HepG2 (cell line): ENCODE data around the gene LDB2. TPM values are rescaled to one million over a fixed set of nuclear protein-coding genes. Genes with fewer than 3 reads are reported as not detected.

Experiments
- ATAC-seq: fragments of 200-7000 bp; cut with Tn5 transposase; 3 replicates; pipeline ENCODE4 v1.9.1; 2020; ENCODE audit warnings: mild to moderate bottlenecking, moderate library complexity
- BruUV-seq: library from RNA; stranded (reverse); fragments of 400-500 nt; replicated peaks from 2 replicates; lab custom pipeline; 2021; lab: Mats Ljungman, UMichigan
- CTCF ChIA-PET: fragments of 300-600 bp; formaldehyde crosslinking; extraction: SDS; loops from one replicate; lab custom pipeline; 2021; ENCODE audit warnings: low total read pairs, inconsistent platforms, low intra/inter-chr PET ratio; lab: Yijun Ruan, JAX
- POLR2A ChIA-PET: fragments of 350-600 bp; sonication (Branson Sonifier 250); formaldehyde crosslinking; loops from one replicate; lab custom pipeline; 2020; ENCODE audit warnings: antibody characterized with exemption, inconsistent platforms; lab: Yijun Ruan, JAX
- DNase-seq: peaks from one replicate; pipeline ENCODE4 v3.0.0-alpha.2; 2015; ENCODE audit warnings: low spot score
- FAIRE-seq: peaks from 3 replicates; lab custom pipeline; 2011; peaks lifted over from hg19 to GRCh38; lab: Jason Lieb, UNC
- H2AFZ ChIP-seq: one replicate; pipeline ENCODE4 v1.6.1; 2011; ENCODE audit warnings: low read length, inconsistent platforms
- H3K27ac ChIP-seq: fragments of 300-600 bp; 3 replicates; pipeline ENCODE4 v1.8.0; 2011; ENCODE audit warnings: mixed run types, mild to moderate bottlenecking, mixed read lengths, low read length, inconsistent platforms; ENCODE audit not compliant: insufficient read depth; ENCODE audit errors: extremely low read length
- H3K27me3 ChIP-seq, 2 experiments: fragments of 200-600 bp in 1 of 2; 2 replicates in 1 of 2; 3 replicates in 1 of 2; pipeline versions ENCODE4 v1.6.0 to v1.8.0; 2011; ENCODE audit warnings: low read length in 2 of 2, mild to moderate bottlenecking in 2 of 2, moderate library complexity in 2 of 2, inconsistent platforms in 1 of 2; ENCODE audit not compliant: insufficient read depth in 2 of 2, control insufficient read depth in 1 of 2
- H3K36me3 ChIP-seq, 2 experiments: fragments of 200-600 bp in 1 of 2; replicated peaks in 1 of 2; 2 replicates in 1 of 2; 3 replicates in 1 of 2; pipeline versions ENCODE4 v1.5.1 to v1.8.0; 2011; ENCODE audit warnings: low read length in 2 of 2, inconsistent platforms in 1 of 2; ENCODE audit not compliant: insufficient read depth in 2 of 2, control insufficient read depth in 1 of 2
- H3K4me1 ChIP-seq: 2 replicates; pipeline ENCODE4 v1.5.1; 2012; ENCODE audit warnings: low read length, inconsistent platforms; ENCODE audit not compliant: insufficient read depth
- H3K4me2 ChIP-seq: 2 replicates; pipeline ENCODE4 v1.6.0; 2011; ENCODE audit warnings: low read depth, low read length, inconsistent platforms
- H3K4me3 ChIP-seq, 3 experiments: fragments of 200-600 bp in 1 of 3; sonication (generic), shearing (Covaris generic) in 1 of 3; replicated peaks in 1 of 3; 2 replicates each; pipeline ENCODE4 v1.5.1; 2011 to 2016; ENCODE audit warnings: low read length in 3 of 3, inconsistent platforms in 2 of 3, low read depth in 2 of 3, mild to moderate bottlenecking in 2 of 3, control low read depth in 1 of 3, mixed read lengths in 1 of 3; ENCODE audit not compliant: insufficient read depth in 1 of 3
- H3K79me2 ChIP-seq: one replicate; pipeline ENCODE4 v1.6.1; 2011; ENCODE audit warnings: low read length, inconsistent platforms; ENCODE audit not compliant: insufficient read depth
- H3K9ac ChIP-seq: 2 replicates; pipeline ENCODE4 v1.6.0; 2011; ENCODE audit warnings: mild to moderate bottlenecking, low read depth, low read length, inconsistent platforms; ENCODE audit not compliant: insufficient read depth
- H3K9me3 ChIP-seq: 2 replicates; pipeline ENCODE4 v1.5.1; 2012; ENCODE audit warnings: mild to moderate bottlenecking, low read length
- H4K20me1 ChIP-seq: 2 replicates; pipeline ENCODE4 v1.6.0; 2011; ENCODE audit warnings: inconsistent platforms, mild to moderate bottlenecking, low read length, moderate library complexity; ENCODE audit not compliant: insufficient read depth
- BCL6 ChIP-seq: IDR thresholded peaks from 2 replicates; pipeline ENCODE4 v1.6.1; 2016; ENCODE audit warnings: missing genetic modification reagents, missing compliant biosample characterization
- BHLHE40 ChIP-seq: IDR thresholded peaks from 2 replicates; pipeline ENCODE4 v1.6.1; 2011; ENCODE audit warnings: low read length, improper control_type of control experiment
- JUN ChIP-seq: sonication (generic); formaldehyde crosslinking; IDR thresholded peaks from 2 replicates; pipeline ENCODE4 v1.4.0; 2020; ENCODE audit warnings: mild to moderate bottlenecking, missing genetic modification reagents
- TBL1XR1 ChIP-seq: fragments of 150-350 bp; IDR thresholded peaks from 2 replicates; pipeline ENCODE4 v1.6.1; 2014; ENCODE audit warnings: borderline replicate concordance, low read length; ENCODE audit not compliant: partially characterized antibody
- ZBTB10 ChIP-seq: sonication (generic); formaldehyde crosslinking; IDR thresholded peaks from 2 replicates; pipeline ENCODE4 v1.4.0; 2020; ENCODE audit warnings: missing genetic modification reagents, borderline replicate concordance
- ZBTB42 ChIP-seq: sonication (generic); formaldehyde crosslinking; IDR thresholded peaks from 2 replicates; pipeline ENCODE4 v1.5.0; 2020; ENCODE audit warnings: mild to moderate bottlenecking, missing genetic modification reagents
- ZNF180 ChIP-seq: sonication (generic); formaldehyde crosslinking; IDR thresholded peaks from 2 replicates; pipeline ENCODE4 v1.4.0; 2020; ENCODE audit warnings: low read depth, missing genetic modification reagents, borderline replicate concordance
- ZNF556 ChIP-seq: sonication (generic); formaldehyde crosslinking; IDR thresholded peaks from 2 replicates; pipeline ENCODE4 v1.4.0; 2020; ENCODE audit warnings: mild to moderate bottlenecking, missing genetic modification reagents, borderline replicate concordance
- ZNF570 ChIP-seq: sonication (generic); formaldehyde crosslinking; IDR thresholded peaks from 2 replicates; pipeline ENCODE4 v1.4.0; 2020; ENCODE audit warnings: mild to moderate bottlenecking, missing genetic modification reagents, borderline replicate concordance
- ZNF607 ChIP-seq: sonication (generic); formaldehyde crosslinking; IDR thresholded peaks from 2 replicates; pipeline ENCODE4 v1.5.1; 2020; ENCODE audit warnings: missing genetic modification reagents, mild to moderate bottlenecking, borderline replicate concordance
- ZNF670 ChIP-seq: sonication (generic); formaldehyde crosslinking; IDR thresholded peaks from 2 replicates; pipeline ENCODE4 v1.8.0; 2022; ENCODE audit warnings: mild to moderate bottlenecking, missing genetic modification reagents, borderline replicate concordance
- ZNF850 ChIP-seq: sonication (generic); formaldehyde crosslinking; conservative IDR thresholded peaks from 2 replicates; pipeline ENCODE4 v1.9.0; 2021; ENCODE audit warnings: mild to moderate bottlenecking, missing genetic modification reagents
- WGBS: methylation state at CpG from one replicate; pipeline ENCODE4 v1.1.6; 2017; ENCODE audit warnings: low lambda C conversion rate; 5-methylcytosine and 5-hydroxymethylcytosine counted together
- in situ Hi-C: cut with HindIII; loops from 2 replicates; pipeline ENCODE4 v1.10.0; 2017; ENCODE audit warnings: low pct_unique_long_range_greater_than_20kb; ENCODE audit not compliant: extremely low pct_ligation_motif_present
- intact Hi-C: fragments of 100-400 bp; cut with micrococcal nuclease; formaldehyde crosslinking; loops from one replicate; pipeline ENCODE4 v1.10.0; 2022; ENCODE audit not compliant: unreplicated experiment
- polyA plus RNA-seq, 8 experiments: library from polyadenylated mRNA; depleted of rRNA in 3 of 8; stranded (reverse) in 7 of 8; unstranded in 1 of 8; fragments of >200 nt; fragmentation: Illumina TruSeq in 4 of 8; extraction: Trizol in 4 of 8; gene quantifications; 2 replicates each; pipeline versions ENCODE4 v1.2.1 to v1.2.3, GENCODE V29; 2011 to 2016; ENCODE audit warnings: low read depth in 4 of 8, missing spikeins in 1 of 8, mixed read lengths in 1 of 8; ENCODE audit not compliant: insufficient read depth in 1 of 8
- total RNA-seq, 5 experiments: library from RNA; depleted of rRNA; stranded (reverse); fragments of >200 nt; fragmentation: Illumina TruSeq; extraction: Trizol; gene quantifications; 2 replicates each; pipeline ENCODE4 v1.2.3, GENCODE V29; 2016; ENCODE audit warnings: low read depth in 1 of 5

LDB2 gene
- total and polyA plus RNA-seq, 2 of the 13 experiments (the other 11 are each of a cell fraction or from before 2014, with no cell fraction given), result not detected

DNA sequence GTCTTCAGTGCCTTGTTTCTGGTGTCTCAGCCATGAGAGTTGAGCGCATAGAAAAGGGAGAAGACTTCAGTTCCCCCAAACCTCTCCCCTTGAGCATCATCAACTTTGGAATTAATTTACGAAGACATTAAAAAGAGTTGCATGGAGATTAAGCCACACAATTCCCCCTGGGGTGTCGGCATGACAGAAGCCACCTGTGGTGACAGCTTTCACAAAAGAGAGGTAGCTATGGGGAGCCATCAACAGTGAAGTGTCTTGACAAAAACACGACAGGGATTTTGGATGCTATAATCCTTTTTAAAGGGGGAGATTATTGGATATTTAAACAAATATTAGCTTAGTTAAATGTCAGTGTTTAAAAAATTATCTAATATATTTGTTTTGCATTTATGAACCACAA lies 307.6 kb downstream of the LDB2 start:
- ATAC-seq, result no peak
- no peaks in the 10 kb centered on the region for H4K20me1 ChIP-seq
- peaks cover 0 to 9% of the 10 kb centered on the region in 2 experiments; a peak in 2 of 5 replicates for H3K27me3 ChIP-seq
- H3K27ac ChIP-seq, result no peak overlapping the region
- no peak for FAIRE-seq
- no peak overlapping the region for H2AFZ ChIP-seq
- no TSS peak for BruUV-seq
- no peaks in the 10 kb centered on the region for H3K79me2 ChIP-seq
- CTCF ChIA-PET, result no interaction called here
- POLR2A ChIA-PET, result no interaction called here
- in situ Hi-C loops (no loop called here), intact Hi-C loops (no loop called here)
- no peak overlapping the region for H3K4me2 ChIP-seq
- no peak overlapping the region for H3K9ac ChIP-seq
- TF ChIP-seq ZNF670 (CRISPR knock-in tag) (no peak), ZNF556 (CRISPR knock-in tag) (no peak), ZBTB42 (CRISPR knock-in tag) (no peak), TBL1XR1 (no peak), JUN (no peak), ZNF570 (CRISPR knock-in tag) (no peak), ZNF607 (CRISPR knock-in tag) (no peak), BHLHE40 (no peak), BCL6 (no peak), ZNF850 (CRISPR knock-in tag) (no peak), ZNF180 (CRISPR knock-in tag) (no peak), ZBTB10 (no peak)
- no peak overlapping the region for H3K4me3 ChIP-seq
- 9% methylated on average over 4 of the region's 4 CpGs for WGBS
- no peaks in the 10 kb centered on the region for H3K4me1 ChIP-seq
- no peaks in the 10 kb centered on the region for H3K9me3 ChIP-seq
- H3K36me3 ChIP-seq, result no peaks in the 10 kb centered on the region
- DNase-seq, result no peak
